MG63 (cell line): ENCODE measurements around the gene ENTPD1. TPM values are rescaled to one million over a fixed set of nuclear protein-coding genes. Genes with fewer than 3 reads are reported as not detected.
"Not testable (repeated sequence)": the region's sequence is repeated elsewhere in the genome, so short reads cannot be mapped to it uniquely, and the experiment has no call there.

Experiments
- DNase-seq: peaks from one replicate; pipeline ENCODE4 v3.0.0-alpha.2; 2020
- H3K27me3 ChIP-seq: fragments of 250-450 bp; sonication (Bioruptor Pico); 2 replicates; pipeline ENCODE4 v1.5.1; 2020; ENCODE audit warnings: mild to moderate bottlenecking, moderate library complexity
- H3K36me3 ChIP-seq: fragments of 250-450 bp; sonication (Bioruptor Pico); 2 replicates; pipeline ENCODE4 v1.5.1; 2020; ENCODE audit warnings: mild to moderate bottlenecking, moderate library complexity
- H3K4me3 ChIP-seq: fragments of 250-450 bp; sonication (Bioruptor Pico); 2 replicates; pipeline ENCODE4 v1.5.1; 2020; ENCODE audit warnings: mild to moderate bottlenecking, moderate library complexity
- H3K9me3 ChIP-seq: fragments of 250-450 bp; sonication (Bioruptor Pico); 2 replicates; pipeline ENCODE4 v1.5.1; 2020; ENCODE audit warnings: mild to moderate bottlenecking, moderate library complexity
- total RNA-seq: library from RNA; depleted of rRNA; stranded (reverse); fragments of >200 nt; shearing (Covaris generic); gene quantifications from 2 replicates; pipeline ENCODE4 v1.2.3, GENCODE V29; 2014; ENCODE audit warnings: low replicate concordance; rRNA removed

ENTPD1 gene, protein sequence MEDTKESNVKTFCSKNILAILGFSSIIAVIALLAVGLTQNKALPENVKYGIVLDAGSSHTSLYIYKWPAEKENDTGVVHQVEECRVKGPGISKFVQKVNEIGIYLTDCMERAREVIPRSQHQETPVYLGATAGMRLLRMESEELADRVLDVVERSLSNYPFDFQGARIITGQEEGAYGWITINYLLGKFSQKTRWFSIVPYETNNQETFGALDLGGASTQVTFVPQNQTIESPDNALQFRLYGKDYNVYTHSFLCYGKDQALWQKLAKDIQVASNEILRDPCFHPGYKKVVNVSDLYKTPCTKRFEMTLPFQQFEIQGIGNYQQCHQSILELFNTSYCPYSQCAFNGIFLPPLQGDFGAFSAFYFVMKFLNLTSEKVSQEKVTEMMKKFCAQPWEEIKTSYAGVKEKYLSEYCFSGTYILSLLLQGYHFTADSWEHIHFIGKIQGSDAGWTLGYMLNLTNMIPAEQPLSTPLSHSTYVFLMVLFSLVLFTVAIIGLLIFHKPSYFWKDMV
- not detected in 2 replicates for total RNA-seq

GRCh38 chr10:95756041-95756761, at the start of gene ENTPD1:
Gene ENTPD1 (plus strand): TSS chr10:95756163. CDS start chr10:95756240, 77 bp downstream.
- no peak for DNase-seq
- Histone ChIP-seq H3K4me3 (no peak within 1 kb of the TSS), H3K9me3 (no peaks in the 10 kb centered on the region)

GRCh38 chr10:95706573-95706972, 49.4 kb upstream of the ENTPD1 start:
- H3K9me3 ChIP-seq: no peaks in the 10 kb centered on the region
- H3K27me3 ChIP-seq: no peaks in the 10 kb centered on the region
- DNase-seq: no peak
- H3K36me3 ChIP-seq: no peaks in the 10 kb centered on the region
- H3K4me3 ChIP-seq: no peak overlapping the region

More at GRCh38 chr10:95756041-95756761, at the start of gene ENTPD1:
- no peaks in the 10 kb centered on the region for H3K27me3 ChIP-seq
- H3K36me3 ChIP-seq: no peaks in the 10 kb centered on the region

- Histone ChIP-seq H3K4me3 (no peak overlapping the region), H3K36me3 (no peaks in the 10 kb centered on the region), H3K27me3 (no peaks in the 10 kb centered on the region)
Observed at GRCh38 chr10:95706990-95707389, 49.0 kb upstream of the ENTPD1 start.

DNA sequence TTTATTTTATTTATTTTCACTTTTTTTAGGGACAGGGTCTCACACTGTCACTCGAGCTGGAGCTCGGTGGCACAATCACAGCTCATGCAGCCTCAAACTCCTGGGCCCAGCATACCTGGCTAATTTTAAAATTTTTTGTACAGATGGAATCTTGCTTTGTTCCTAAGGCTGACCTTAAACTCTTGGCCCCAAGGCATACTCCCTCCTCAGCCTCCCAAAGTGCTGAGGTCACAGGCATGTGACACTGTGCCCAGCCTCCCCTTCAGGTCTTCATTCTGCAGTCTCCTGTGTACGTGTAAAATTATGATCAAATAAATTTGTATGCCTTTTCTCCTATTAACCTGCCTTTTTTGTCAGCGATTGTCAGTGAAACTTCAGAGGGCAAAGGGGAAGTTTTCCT, 44.5 kb upstream of the ENTPD1 start:
- no peak for DNase-seq
- Histone ChIP-seq H3K9me3 (no peaks in the 10 kb centered on the region), H3K27me3 (no peaks in the 10 kb centered on the region), H3K4me3 (no peak overlapping the region), H3K36me3 (no peaks in the 10 kb centered on the region)

More at GRCh38 chr10:95706990-95707389, 49.0 kb upstream of the ENTPD1 start:
- no peaks in the 10 kb centered on the region for H3K9me3 ChIP-seq
- no peak for DNase-seq

GRCh38 chr10:95716466-95716865, 39.5 kb upstream of the ENTPD1 start:
- H3K4me3 ChIP-seq: no peak overlapping the region
- H3K9me3 ChIP-seq: no peaks in the 10 kb centered on the region
- no peaks in the 10 kb centered on the region for H3K36me3 ChIP-seq
- DNase-seq: no peak
- no peaks in the 10 kb centered on the region for H3K27me3 ChIP-seq

GRCh38 chr10:95716866-95717265, 39.1 kb upstream of the ENTPD1 start:
- no peaks in the 10 kb centered on the region for H3K27me3 ChIP-seq
- H3K4me3 ChIP-seq: no peak overlapping the region
- no peaks in the 10 kb centered on the region for H3K36me3 ChIP-seq
- DNase-seq: no peak
- no peaks in the 10 kb centered on the region for H3K9me3 ChIP-seq

- not testable (repeated sequence) for H3K4me3 ChIP-seq, H3K36me3 ChIP-seq, DNase-seq, H3K27me3 ChIP-seq, H3K9me3 ChIP-seq
Observed at GRCh38 chr10:95720745-95721144, 35.2 kb upstream of the ENTPD1 start.

GRCh38 chr10:95722496-95722895, 33.5 kb upstream of the ENTPD1 start:
- H3K36me3 ChIP-seq, H3K27me3 ChIP-seq, H3K4me3 ChIP-seq, H3K9me3 ChIP-seq, DNase-seq: not testable (repeated sequence)

- no peak for DNase-seq
- peaks cover 6% of the 10 kb centered on the region; the same call in 1 of the 2 replicates for H3K27me3 ChIP-seq
- no peak overlapping the region for H3K4me3 ChIP-seq
- no peaks in the 10 kb centered on the region for H3K9me3 ChIP-seq
- H3K36me3 ChIP-seq: no peaks in the 10 kb centered on the region
Observed at GRCh38 chr10:95728526-95728925, 27.4 kb upstream of the ENTPD1 start.

GRCh38 chr10:95729323-95730055, 26.5 kb upstream of the ENTPD1 start:
- peaks cover 6% of the 10 kb centered on the region; the same call in 1 of the 2 replicates for H3K27me3 ChIP-seq
- no peaks in the 10 kb centered on the region for H3K36me3 ChIP-seq
- DNase-seq: no peak
- H3K9me3 ChIP-seq: no peaks in the 10 kb centered on the region
- H3K4me3 ChIP-seq: no peak overlapping the region

DNA sequence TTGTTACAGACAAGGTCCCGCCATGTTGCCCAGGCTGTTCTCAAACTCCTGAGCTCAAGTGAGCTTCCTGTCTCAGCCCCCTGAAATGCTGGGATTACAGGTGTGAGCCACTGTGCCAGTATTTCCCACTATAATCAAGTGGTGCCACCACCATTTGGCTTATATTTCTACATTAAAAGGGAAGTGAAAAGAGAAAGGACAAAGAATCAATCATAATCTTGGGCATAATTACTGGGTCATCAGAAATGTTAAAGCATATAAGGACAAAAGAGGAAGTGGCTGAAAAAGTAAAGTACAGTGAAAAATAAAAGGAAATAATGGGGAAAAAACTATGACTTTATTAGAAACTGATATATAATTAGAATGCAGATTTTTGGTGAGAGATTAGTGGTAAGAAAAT, 25.7 kb upstream of the ENTPD1 start:
- DNase-seq: no peak
- Histone ChIP-seq H3K4me3 (no peak overlapping the region), H3K9me3 (no peaks in the 10 kb centered on the region), H3K36me3 (no peaks in the 10 kb centered on the region), H3K27me3 (peaks cover 6% of the 10 kb centered on the region; the same call in 1 of the 2 replicates)

DNA sequence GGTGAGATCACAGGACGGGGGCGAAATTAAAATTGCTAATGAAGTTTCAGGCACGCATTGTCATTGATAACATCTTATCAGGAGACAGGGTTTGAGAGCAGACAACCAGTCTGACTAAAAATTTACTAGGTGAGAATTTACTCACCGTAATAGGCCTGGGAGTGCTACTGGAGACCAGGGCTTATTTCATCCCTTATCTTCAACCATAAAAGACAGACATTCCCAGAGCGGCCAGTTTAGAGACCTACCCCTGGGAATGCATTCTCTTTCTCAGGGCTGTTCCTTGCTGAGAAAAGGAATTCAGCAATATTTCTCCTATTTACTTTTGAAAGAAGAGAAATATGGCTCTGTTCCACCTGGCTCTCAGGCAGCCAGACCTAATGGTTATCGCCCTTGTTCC, 23.1 kb upstream of the ENTPD1 start:
- not testable (repeated sequence) for H3K36me3 ChIP-seq, DNase-seq, H3K4me3 ChIP-seq, H3K27me3 ChIP-seq, H3K9me3 ChIP-seq

DNA sequence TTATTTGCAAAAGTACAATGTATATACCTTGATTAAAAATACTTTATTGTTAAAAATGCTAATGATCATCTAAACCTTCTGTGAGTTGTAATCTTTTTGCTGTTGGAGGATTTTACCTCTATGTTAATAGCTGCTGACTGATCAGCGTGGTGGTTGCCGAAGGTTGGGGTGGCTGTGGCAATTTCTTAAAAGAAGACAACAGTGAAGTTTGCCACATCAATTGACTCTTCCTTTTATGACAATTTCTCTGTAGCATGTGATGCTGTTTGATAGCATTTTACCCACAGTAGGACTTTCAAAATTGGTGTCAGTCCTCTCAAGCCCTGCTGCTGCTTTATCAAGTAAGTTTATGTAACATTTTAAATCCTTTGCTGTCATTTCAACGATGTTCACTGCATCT, 16.9 kb upstream of the ENTPD1 start:
- Histone ChIP-seq H3K36me3 (no peaks in the 10 kb centered on the region), H3K27me3 (no peaks in the 10 kb centered on the region), H3K9me3 (no peaks in the 10 kb centered on the region), H3K4me3 (no peak overlapping the region)
- DNase-seq: no peak

DNA sequence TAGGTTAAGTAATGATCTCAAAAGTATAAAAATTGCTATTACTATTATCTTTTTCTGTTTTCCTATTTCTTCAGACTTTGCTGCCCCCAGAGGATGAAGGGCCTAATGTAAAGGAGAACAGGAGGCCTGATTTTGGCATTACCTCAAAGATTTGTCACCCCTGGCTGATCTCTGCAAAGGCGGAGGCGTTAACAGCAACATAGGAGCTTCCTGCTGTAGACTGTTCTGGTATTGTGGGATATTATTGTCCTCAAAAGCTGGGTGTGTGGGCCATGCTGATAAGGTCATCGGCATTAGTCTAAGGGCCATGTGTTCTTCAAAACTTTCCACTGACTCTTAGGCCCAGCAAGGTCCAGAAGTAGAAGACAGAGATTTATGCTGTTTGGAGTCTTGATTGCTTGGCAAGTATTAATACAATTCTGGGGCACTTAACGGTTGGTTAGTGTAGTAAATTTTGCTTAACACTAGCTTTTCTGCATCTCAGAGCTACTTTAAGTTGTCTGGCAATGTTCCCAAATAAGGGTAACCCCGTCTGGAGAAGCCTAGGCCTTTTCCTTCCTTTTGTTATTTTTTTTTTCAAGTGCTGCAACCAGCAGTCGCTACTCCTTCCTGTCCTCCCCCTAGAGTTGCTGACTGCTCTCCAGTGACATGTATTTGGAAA, 14.0 kb upstream of the ENTPD1 start:
- H3K27me3 ChIP-seq: no peaks in the 10 kb centered on the region
- H3K4me3 ChIP-seq: no peak overlapping the region
- H3K36me3 ChIP-seq: no peaks in the 10 kb centered on the region
- peak; percentile 22 for DNase-seq
- H3K9me3 ChIP-seq: no peaks in the 10 kb centered on the region

DNA sequence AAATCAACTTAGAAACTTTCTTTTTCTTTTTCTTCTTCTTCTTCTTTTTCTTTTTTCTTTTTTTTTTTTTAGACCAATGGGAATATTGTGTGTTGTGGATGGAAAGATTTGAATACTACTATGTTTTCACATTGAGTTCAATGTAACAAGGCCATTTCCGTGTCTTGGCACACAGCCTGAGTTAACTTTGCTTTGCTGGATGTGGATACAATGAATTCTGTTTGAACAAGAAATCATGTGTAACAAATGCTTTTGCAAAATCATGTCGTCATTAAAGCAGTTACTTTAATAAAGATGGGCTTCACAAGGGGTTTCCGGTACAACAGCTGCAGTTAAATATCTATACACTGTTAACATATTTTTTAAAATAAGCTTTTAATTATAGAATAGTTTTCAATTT, 13.5 kb upstream of the ENTPD1 start:
- no peaks in the 10 kb centered on the region for H3K36me3 ChIP-seq
- H3K27me3 ChIP-seq: no peaks in the 10 kb centered on the region

GRCh38 chr10:95742962-95743535, 12.9 kb upstream of the ENTPD1 start:
- Histone ChIP-seq H3K27me3 (no peaks in the 10 kb centered on the region), H3K36me3 (no peaks in the 10 kb centered on the region), H3K4me3 (no peak overlapping the region), H3K9me3 (no peaks in the 10 kb centered on the region)
- DNase-seq: no peak

More for the DNA sequence above, 13.5 kb upstream of the ENTPD1 start:
- no peak overlapping the region for H3K4me3 ChIP-seq
- DNase-seq: no peak
- H3K9me3 ChIP-seq: no peaks in the 10 kb centered on the region
